Suprapubic skin (tissue), 4 donors: ENCODE data around the gene CTU2. TPM values are rescaled to one million over a fixed set of nuclear protein-coding genes. Genes with fewer than 3 reads are reported as not detected.
"Not testable (repeated sequence)": the region's sequence is repeated elsewhere in the genome, so short reads cannot be mapped to it uniquely, and the experiment has no call there.

ENCODE experiments used
- DNase-seq, 2 donors: peaks; one replicate each; pipeline ENCODE4 v3.0.0-alpha.2; 2019; ENCODE audit warnings: low spot score in 2 of 2
- H3K27ac ChIP-seq: fragments of 200-600 bp; sonication (generic); one replicate; pipeline ENCODE4 v1.5.1; 2019
- H3K27me3 ChIP-seq: fragments of 200-600 bp; sonication (generic); one replicate; pipeline ENCODE4 v1.5.1; 2019
- H3K36me3 ChIP-seq: fragments of 200-600 bp; sonication (generic); one replicate; pipeline ENCODE4 v1.5.1; 2019
- H3K4me1 ChIP-seq: fragments of 200-600 bp; sonication (generic); one replicate; pipeline ENCODE4 v1.5.1; 2019
- H3K4me3 ChIP-seq: fragments of 200-600 bp; sonication (generic); one replicate; pipeline ENCODE4 v1.5.1; 2019; ENCODE audit warnings: mild to moderate bottlenecking
- H3K9me3 ChIP-seq: fragments of 200-600 bp; sonication (generic); one replicate; pipeline ENCODE4 v1.5.1; 2019
- CTCF ChIP-seq, 2 donors: fragments of 200-600 bp in 1 of 2; fragments of 450-650 bp in 1 of 2; sonication (generic) in 1 of 2; IDR thresholded peaks; one replicate each; pipeline ENCODE4 v1.5.1; 2016 to 2019; ENCODE audit warnings: antibody characterized with exemption in 2 of 2, mild to moderate bottlenecking in 1 of 2, moderate library complexity in 1 of 2
- EP300 ChIP-seq: sonication (generic); formaldehyde crosslinking; IDR thresholded peaks from one replicate; pipeline ENCODE4 v1.6.1; 2017; ENCODE audit warnings: antibody characterized with exemption
- POLR2A ChIP-seq, 2 donors: fragments of 450-650 bp; IDR thresholded peaks; one replicate each; pipeline ENCODE4 v1.6.1; 2017; ENCODE audit warnings: antibody characterized with exemption in 2 of 2, mild to moderate bottlenecking in 2 of 2, moderate library complexity in 2 of 2
- POLR2AphosphoS5 ChIP-seq, 3 donors: sonication (generic); formaldehyde crosslinking; IDR thresholded peaks; one replicate each; pipeline ENCODE4 v1.6.1; 2017; ENCODE audit warnings: antibody characterized with exemption in 3 of 3
- WGBS: methylation state at CpG from one replicate; pipeline ENCODE4 v1.1.5; 2018; 5-methylcytosine and 5-hydroxymethylcytosine counted together
- total RNA-seq, 4 donors: library from RNA; depleted of rRNA; stranded (reverse); fragments of >200 nt; gene quantifications; one replicate each; pipeline ENCODE4 v1.1.0, GENCODE V29; 2016

The CTU2 gene
- total RNA-seq, 4 donors from 2014 or later: 7.8 to 17.8 (median 10.9) TPM

- Histone ChIP-seq H3K9me3 (no peaks in the 10 kb centered on the region), H3K36me3 (no peaks in the 10 kb centered on the region), H3K27ac (peak overlapping the region; percentile 75), H3K27me3 (no peaks in the 10 kb centered on the region), H3K4me3 (peak overlapping the region; percentile 96), H3K4me1 (peaks cover 23% of the 10 kb centered on the region)
- TF ChIP-seq EP300: no peak
- TF ChIP-seq POLR2AphosphoS5 (IDR thresholded peaks at IDR 0.05): no peak
- TF ChIP-seq CTCF (IDR thresholded peaks at IDR 0.05): no peak
- TF ChIP-seq POLR2A (IDR thresholded peaks at IDR 0.05): no peak
- 3% methylated on average over 28 of the region's 49 CpGs for WGBS
- no peak for DNase-seq
These were observed 44.0 kb upstream of the CTU2 start for GRCh38 chr16:88662222-88662842.

- H3K4me1 ChIP-seq: peaks cover 23% of the 10 kb centered on the region
- WGBS: 5% methylated on average over 7 of the region's 88 CpGs
- H3K9me3 ChIP-seq: no peaks in the 10 kb centered on the region
- peak within 1 kb of the TSS; percentile 75 for H3K27ac ChIP-seq
- H3K27me3 ChIP-seq: no peaks in the 10 kb centered on the region
- H3K4me3 ChIP-seq: peak within 1 kb of the TSS; percentile 96
- TF ChIP-seq EP300 (no peak), POLR2A (IDR thresholded peaks at IDR 0.05) (peak; percentile 18 to 82), POLR2AphosphoS5 (IDR thresholded peaks at IDR 0.05) (peak in 2 of 3 donors; percentile 22 to 57), CTCF (IDR thresholded peaks at IDR 0.05) (no peak)
- peak; percentile 97 to 99 for DNase-seq
- no peaks in the 10 kb centered on the region for H3K36me3 ChIP-seq
These were observed 43.3 kb upstream of the CTU2 start, which contains the start of gene MVD for GRCh38 chr16:88662843-88663606. Gene MVD, minus strand, starts transcription at chr16:88663091. Its CDS starts 11 bp downstream, at chr16:88663080.

GRCh38 chr16:88665148-88665547 is 41.2 kb upstream of the CTU2 start:
- Histone ChIP-seq H3K27me3 (no peaks in the 10 kb centered on the region), H3K9me3 (no peaks in the 10 kb centered on the region), H3K4me3 (no peak overlapping the region), H3K4me1 (peaks cover 23% of the 10 kb centered on the region), H3K36me3 (no peaks in the 10 kb centered on the region), H3K27ac (no peak overlapping the region)
- DNase-seq: no peak
- TF ChIP-seq POLR2AphosphoS5 (IDR thresholded peaks at IDR 0.05) (no peak), EP300 (no peak), POLR2A (IDR thresholded peaks at IDR 0.05) (no peak), CTCF (IDR thresholded peaks at IDR 0.05) (no peak)
- WGBS: 38% methylated on average over 4 of the region's 4 CpGs

DNA sequence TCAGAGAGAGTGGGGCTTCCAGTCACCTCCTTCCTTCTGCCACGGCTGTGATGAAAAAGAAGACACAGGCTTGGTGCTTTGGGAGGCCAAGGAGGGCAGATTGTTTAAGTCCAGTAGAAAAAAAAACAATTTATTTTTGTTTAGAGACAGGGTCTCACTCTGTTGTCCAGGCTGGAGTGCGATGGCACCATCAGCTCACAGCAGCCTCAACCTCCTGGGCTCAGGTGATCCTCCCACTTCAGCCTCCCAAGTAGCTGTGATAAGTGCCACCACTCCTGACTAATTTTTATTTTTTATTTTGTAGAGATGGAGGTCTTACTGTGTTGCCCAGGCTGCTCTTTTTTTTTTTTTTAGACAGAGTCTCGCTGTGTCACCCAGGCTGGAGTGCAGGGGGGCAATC is 40.7 kb upstream of the CTU2 start:
- WGBS: 82% methylated on average over 3 of the region's 3 CpGs
- no peak overlapping the region for H3K4me3 ChIP-seq
- no peak for DNase-seq
- TF ChIP-seq POLR2AphosphoS5 (IDR thresholded peaks at IDR 0.05) (no peak), EP300 (no peak), POLR2A (IDR thresholded peaks at IDR 0.05) (no peak), CTCF (IDR thresholded peaks at IDR 0.05) (no peak)
- H3K27ac ChIP-seq: no peak overlapping the region
- no peaks in the 10 kb centered on the region for H3K9me3 ChIP-seq
- H3K36me3 ChIP-seq: no peaks in the 10 kb centered on the region
- H3K4me1 ChIP-seq: peaks cover 23% of the 10 kb centered on the region
- no peaks in the 10 kb centered on the region for H3K27me3 ChIP-seq

- no peaks in the 10 kb centered on the region for H3K9me3 ChIP-seq
- no peak for DNase-seq
- H3K27ac ChIP-seq: no peak overlapping the region
- H3K4me1 ChIP-seq: peaks cover 8% of the 10 kb centered on the region
- no peak overlapping the region for H3K4me3 ChIP-seq
- WGBS: 62% methylated on average over 5 of the region's 5 CpGs
- no peaks in the 10 kb centered on the region for H3K27me3 ChIP-seq
- TF ChIP-seq CTCF (IDR thresholded peaks at IDR 0.05): no peak
- TF ChIP-seq POLR2A (IDR thresholded peaks at IDR 0.05): no peak
- TF ChIP-seq POLR2AphosphoS5 (IDR thresholded peaks at IDR 0.05): no peak
- TF ChIP-seq EP300: no peak
- no peaks in the 10 kb centered on the region for H3K36me3 ChIP-seq
These were observed 38.8 kb upstream of the CTU2 start for GRCh38 chr16:88667461-88667860.

- H3K4me1 ChIP-seq, H3K27me3 ChIP-seq, H3K36me3 ChIP-seq, H3K27ac ChIP-seq, DNase-seq, H3K4me3 ChIP-seq, H3K9me3 ChIP-seq: not testable (repeated sequence)
- 95% methylated on average over 8 of the region's 8 CpGs for whole genome bisulfite sequencing
These were observed 36.8 kb upstream of the CTU2 start for GRCh38 chr16:88669493-88669892.
